HCT116 (cell line): ENCODE data around the gene ZNF521. TPM values are rescaled to one million over a fixed set of nuclear protein-coding genes. Genes with fewer than 3 reads are reported as not detected.

Source experiments
- ATAC-seq: fragments of 200-7000 bp; cut with Tn5 transposase; 2 replicates; pipeline ENCODE4 v1.9.1; 2020; ENCODE audit warnings: mild to moderate bottlenecking, moderate library complexity
- BruUV-seq: library from RNA; stranded (reverse); fragments of 400-500 nt; replicated peaks from 2 replicates; lab custom pipeline; 2021; lab: Mats Ljungman, UMichigan
- CTCF ChIA-PET: fragments of 300-600 bp; sonication (Branson Sonifier 250); formaldehyde crosslinking; loops from one replicate; lab custom pipeline; 2021; ENCODE audit warnings: antibody characterized with exemption; lab: Charles Lee
- POLR2A ChIA-PET: fragments of 300-600, 350-600 bp; sonication (Branson Sonifier 250); formaldehyde crosslinking; loops from one replicate; lab custom pipeline; 2021; ENCODE audit warnings: antibody characterized with exemption; lab: Charles Lee
- RAD21 ChIA-PET, 2 experiments: fragments of 300-600 bp; sonication (Branson Sonifier 250); formaldehyde crosslinking; loops; one replicate each; lab custom pipeline; 2023; ENCODE audit warnings: low total read pairs in 2 of 2; ENCODE audit not compliant: uncharacterized antibody in 2 of 2, unreplicated experiment in 2 of 2, low non-redundant PET in 1 of 2; lab: Charles Lee
- DNase-seq: peaks from one replicate; pipeline ENCODE4 v3.0.0-alpha.2; 2010; ENCODE audit warnings: low read depth, low spot score
- H2AFZ ChIP-seq: fragments of 200-600 bp; shearing (Covaris generic), sonication (generic); 2 replicates; pipeline ENCODE4 v1.6.1; 2017; ENCODE audit warnings: low read depth, mixed run types, mixed read lengths, antibody characterized with exemption, low read length; ENCODE audit not compliant: poor library complexity, severe bottlenecking
- H3K27ac ChIP-seq: 2 replicates; pipeline ENCODE4 v1.5.1; 2012; ENCODE audit warnings: low read depth, low read length
- H3K27me3 ChIP-seq: fragments of 200-600 bp; sonication (generic); 2 replicates; pipeline ENCODE4 v1.6.1; 2016; ENCODE audit warnings: mixed run types, low read length, mixed read lengths; ENCODE audit not compliant: insufficient read depth
- H3K36me3 ChIP-seq, 2 experiments: fragments of 200-500 bp in 1 of 2; fragments of 200-600 bp in 1 of 2; sonication (Bioruptor generic) in 1 of 2; sonication (generic) in 1 of 2; 2 replicates each; pipeline versions ENCODE4 v1.5.1 to v1.6.1; 2014 to 2016; ENCODE audit warnings: low read length in 2 of 2, inconsistent platforms in 1 of 2, mixed read lengths in 1 of 2, mixed run types in 1 of 2; ENCODE audit not compliant: insufficient read depth in 2 of 2, control insufficient read depth in 1 of 2
- H3K4me1 ChIP-seq, 2 experiments: fragments of 200-600 bp in 1 of 2; sonication (generic) in 1 of 2; 2 replicates each; pipeline versions ENCODE4 v1.5.1 to v1.6.1; 2012 to 2017; ENCODE audit warnings: low read length in 2 of 2, inconsistent platforms in 1 of 2, mild to moderate bottlenecking in 1 of 2, mixed read lengths in 1 of 2, mixed run types in 1 of 2, moderate library complexity in 1 of 2; ENCODE audit not compliant: insufficient read depth in 2 of 2, control insufficient read depth in 1 of 2
- H3K4me2 ChIP-seq: fragments of 200-600 bp; sonication (generic); 2 replicates; pipeline ENCODE4 v1.6.1; 2017; ENCODE audit warnings: mixed run types, low read length, mixed read lengths
- H3K4me3 ChIP-seq, 2 experiments: fragments of 200-600 bp in 1 of 2; sonication (generic) in 1 of 2; replicated peaks in 1 of 2; 2 replicates each; pipeline ENCODE4 v1.5.1; 2011 to 2016; ENCODE audit warnings: low read length in 2 of 2, control low read depth in 1 of 2, low read depth in 1 of 2, mild to moderate bottlenecking in 1 of 2, mixed read lengths in 1 of 2, mixed run types in 1 of 2
- H3K79me2 ChIP-seq: fragments of 200-600 bp; sonication (generic); 2 replicates; pipeline ENCODE4 v1.6.1; 2017; ENCODE audit warnings: mild to moderate bottlenecking, mixed run types, low read length, moderate library complexity, mixed read lengths; ENCODE audit not compliant: insufficient read depth
- H3K9ac ChIP-seq: fragments of 200-600 bp; sonication (generic); 2 replicates; pipeline ENCODE4 v1.6.1; 2016; ENCODE audit warnings: low read length, mixed read lengths
- H3K9me2 ChIP-seq: fragments of 200-600 bp; sonication (generic), shearing (Covaris generic); 2 replicates; pipeline ENCODE4 v1.6.1; 2017; ENCODE audit warnings: mixed run types, mild to moderate bottlenecking, moderate library complexity; ENCODE audit not compliant: insufficient read depth
- H3K9me3 ChIP-seq, 2 experiments: fragments of 200-500 bp in 1 of 2; fragments of 200-600 bp in 1 of 2; sonication (Bioruptor generic) in 1 of 2; sonication (generic) in 1 of 2; 2 replicates each; pipeline ENCODE4 v1.6.1; 2014 to 2017; ENCODE audit warnings: low read length in 2 of 2, mixed read lengths in 2 of 2, inconsistent platforms in 1 of 2, low read depth in 1 of 2, mild to moderate bottlenecking in 1 of 2, mixed run types in 1 of 2, moderate library complexity in 1 of 2; ENCODE audit not compliant: control insufficient read depth in 1 of 2, insufficient read depth in 1 of 2
- H4K20me1 ChIP-seq: fragments of 200-600 bp; sonication (generic), shearing (Covaris generic); 2 replicates; pipeline ENCODE4 v1.6.1; 2017; ENCODE audit warnings: mixed run types, mild to moderate bottlenecking, moderate library complexity; ENCODE audit not compliant: insufficient read depth
- CBX3 ChIP-seq: IDR thresholded peaks from 2 replicates; pipeline ENCODE4 v1.6.1; 2012; ENCODE audit warnings: low read depth
- EGR1 ChIP-seq: IDR thresholded peaks from 2 replicates; pipeline ENCODE4 v1.6.1; 2012; ENCODE audit warnings: low read depth
- ELF1 ChIP-seq: IDR thresholded peaks from 2 replicates; pipeline ENCODE4 v1.6.1; 2012; ENCODE audit warnings: low read depth, borderline replicate concordance
- EZH2phosphoT487 ChIP-seq: fragments of 200-600 bp; IDR thresholded peaks from 2 replicates; pipeline ENCODE4 v1.6.1; 2018; ENCODE audit warnings: antibody characterized with exemption, borderline replicate concordance
- FOSL1 ChIP-seq: IDR thresholded peaks from 2 replicates; pipeline ENCODE4 v1.6.1; 2012; ENCODE audit warnings: low read depth
- POLR2A ChIP-seq: IDR thresholded peaks from 2 replicates; pipeline ENCODE4 v1.7.0; 2011; ENCODE audit warnings: borderline replicate concordance; ENCODE audit not compliant: insufficient read depth, insufficient read length; ENCODE audit errors: extremely low read depth
- POLR2AphosphoS5 ChIP-seq: IDR thresholded peaks from 2 replicates; pipeline ENCODE4 v1.6.1; 2011; ENCODE audit warnings: mild to moderate bottlenecking, low read depth, low read length, moderate library complexity
- SIN3A ChIP-seq: IDR thresholded peaks from 2 replicates; pipeline ENCODE4 v1.6.1; 2012; ENCODE audit warnings: low read depth
- SP1 ChIP-seq: IDR thresholded peaks from 2 replicates; pipeline ENCODE4 v1.6.1; 2012; ENCODE audit warnings: low read depth
- SRF ChIP-seq: IDR thresholded peaks from 2 replicates; pipeline ENCODE4 v1.6.1; 2012; ENCODE audit warnings: low read depth
- TCF7L2 ChIP-seq: IDR thresholded peaks from 2 replicates; pipeline ENCODE4 v1.7.0; 2011; ENCODE audit warnings: borderline replicate concordance, inconsistent platforms; ENCODE audit not compliant: insufficient read depth, insufficient read length; ENCODE audit errors: extremely low read depth
- YY1 ChIP-seq: IDR thresholded peaks from 2 replicates; pipeline ENCODE4 v1.6.1; 2011; ENCODE audit warnings: low read length, low read depth, moderate library complexity, mild to moderate bottlenecking; ENCODE audit not compliant: insufficient replicate concordance; ENCODE audit errors: extremely low read depth
- ZFX ChIP-seq: fragments of 450-650 bp; IDR thresholded peaks from 2 replicates; pipeline ENCODE4 v1.6.1; 2017
- ZNF274 ChIP-seq: fragments of 200-500 bp; sonication (Bioruptor generic); IDR thresholded peaks from 2 replicates; pipeline ENCODE4 v1.6.1; 2014; ENCODE audit warnings: mild to moderate bottlenecking, low read depth, low read length, inconsistent platforms
- intact Hi-C: fragments of 100-400 bp; cut with micrococcal nuclease; formaldehyde crosslinking; loops from 2 replicates; pipeline ENCODE4 v1.10.0; 2022
- total RNA-seq: library from RNA; stranded (reverse); gene quantifications from one replicate; pipeline ENCODE4 v1.2.1, GENCODE V29; 2021; ENCODE audit not compliant: unreplicated experiment
- TF ChIP-seq, protein P1 (sequence below): IDR thresholded peaks from 2 replicates; pipeline ENCODE4 v1.6.1; 2011; ENCODE audit warnings: mild to moderate bottlenecking, low read length, moderate library complexity; ENCODE audit not compliant: insufficient replicate concordance; ENCODE audit errors: extremely low read depth
- TF ChIP-seq, protein P2 (sequence below), 3 experiments: fragments of 200-600 bp in 1 of 3; sonication (generic) in 1 of 3; IDR thresholded peaks in 2 of 3; conservative IDR thresholded peaks in 1 of 3; 2 replicates each; pipeline ENCODE4 v1.5.1; 2012 to 2017; ENCODE audit warnings: low read depth in 2 of 3, low read length in 2 of 3, antibody characterized with exemption in 1 of 3, borderline replicate concordance in 1 of 3, control low read depth in 1 of 3, mild to moderate bottlenecking in 1 of 3, mixed read lengths in 1 of 3, mixed run types in 1 of 3, moderate library complexity in 1 of 3; ENCODE audit not compliant: insufficient read depth in 1 of 3
- TF ChIP-seq, protein P3 (sequence below): IDR thresholded peaks from 2 replicates; pipeline ENCODE4 v1.6.1; 2012; ENCODE audit warnings: low read depth
- TF ChIP-seq, protein P4 (sequence below): IDR thresholded peaks from 2 replicates; pipeline ENCODE4 v1.6.1; 2012
- TF ChIP-seq, protein P5 (sequence below): IDR thresholded peaks from 2 replicates; pipeline ENCODE4 v1.6.1; 2012

Gene ZNF521
- total RNA-seq, 1 experiment from 2014 or later: 0.10 TPM

DNA sequence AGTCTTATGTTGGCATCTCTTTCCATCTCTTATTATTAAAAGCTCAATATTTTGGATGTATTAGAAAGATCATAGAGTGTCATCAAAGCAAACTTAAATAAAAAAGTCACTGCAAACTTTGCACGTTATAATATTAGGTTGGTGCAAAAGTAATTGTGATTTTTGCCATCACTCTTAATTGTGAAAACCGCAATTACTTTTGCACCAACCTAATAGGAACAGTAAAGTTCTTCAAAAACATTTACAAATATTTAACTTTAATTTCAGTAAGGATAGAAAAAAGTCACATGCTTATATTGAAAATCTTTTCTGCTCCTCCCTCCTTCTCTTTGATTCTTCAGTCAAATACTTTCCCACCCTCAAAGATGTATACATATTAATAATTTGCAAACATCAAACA, 51.5 kb downstream of the ZNF521 start:
- BruUV-seq: no TSS peak
- CTCF ChIA-PET: no interaction called here
- POLR2A ChIA-PET: no interaction called here

More for the DNA sequence above, 51.5 kb downstream of the ZNF521 start:
- H3K36me3 ChIP-seq: no peaks in the 10 kb centered on the region
- H3K27me3 ChIP-seq: no peaks in the 10 kb centered on the region
- intact Hi-C loops: no loop called here
- H3K9me3 ChIP-seq: no peaks in the 10 kb centered on the region
- no peaks in the 10 kb centered on the region for H3K79me2 ChIP-seq
- H2AFZ ChIP-seq: no peak overlapping the region
- no peaks in the 10 kb centered on the region for H4K20me1 ChIP-seq
- no peak for ATAC-seq
- no peaks in the 10 kb centered on the region for H3K9me2 ChIP-seq
- no peak for DNase-seq
- no peak for TF ChIP-seq EZH2phosphoT487
- no peak for TF ChIP-seq EGR1
- TF ChIP-seq, protein P1, sequence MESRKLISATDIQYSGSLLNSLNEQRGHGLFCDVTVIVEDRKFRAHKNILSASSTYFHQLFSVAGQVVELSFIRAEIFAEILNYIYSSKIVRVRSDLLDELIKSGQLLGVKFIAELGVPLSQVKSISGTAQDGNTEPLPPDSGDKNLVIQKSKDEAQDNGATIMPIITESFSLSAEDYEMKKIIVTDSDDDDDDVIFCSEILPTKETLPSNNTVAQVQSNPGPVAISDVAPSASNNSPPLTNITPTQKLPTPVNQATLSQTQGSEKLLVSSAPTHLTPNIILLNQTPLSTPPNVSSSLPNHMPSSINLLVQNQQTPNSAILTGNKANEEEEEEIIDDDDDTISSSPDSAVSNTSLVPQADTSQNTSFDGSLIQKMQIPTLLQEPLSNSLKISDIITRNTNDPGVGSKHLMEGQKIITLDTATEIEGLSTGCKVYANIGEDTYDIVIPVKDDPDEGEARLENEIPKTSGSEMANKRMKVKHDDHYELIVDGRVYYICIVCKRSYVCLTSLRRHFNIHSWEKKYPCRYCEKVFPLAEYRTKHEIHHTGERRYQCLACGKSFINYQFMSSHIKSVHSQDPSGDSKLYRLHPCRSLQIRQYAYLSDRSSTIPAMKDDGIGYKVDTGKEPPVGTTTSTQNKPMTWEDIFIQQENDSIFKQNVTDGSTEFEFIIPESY: no peak
- no peak for TF ChIP-seq CBX3
- no peak for TF ChIP-seq FOSL1
- no peak for TF ChIP-seq POLR2AphosphoS5
- TF ChIP-seq SP1: no peak
- no peak for TF ChIP-seq ZFX
- TF ChIP-seq SRF: no peak
- TF ChIP-seq, protein P2, sequence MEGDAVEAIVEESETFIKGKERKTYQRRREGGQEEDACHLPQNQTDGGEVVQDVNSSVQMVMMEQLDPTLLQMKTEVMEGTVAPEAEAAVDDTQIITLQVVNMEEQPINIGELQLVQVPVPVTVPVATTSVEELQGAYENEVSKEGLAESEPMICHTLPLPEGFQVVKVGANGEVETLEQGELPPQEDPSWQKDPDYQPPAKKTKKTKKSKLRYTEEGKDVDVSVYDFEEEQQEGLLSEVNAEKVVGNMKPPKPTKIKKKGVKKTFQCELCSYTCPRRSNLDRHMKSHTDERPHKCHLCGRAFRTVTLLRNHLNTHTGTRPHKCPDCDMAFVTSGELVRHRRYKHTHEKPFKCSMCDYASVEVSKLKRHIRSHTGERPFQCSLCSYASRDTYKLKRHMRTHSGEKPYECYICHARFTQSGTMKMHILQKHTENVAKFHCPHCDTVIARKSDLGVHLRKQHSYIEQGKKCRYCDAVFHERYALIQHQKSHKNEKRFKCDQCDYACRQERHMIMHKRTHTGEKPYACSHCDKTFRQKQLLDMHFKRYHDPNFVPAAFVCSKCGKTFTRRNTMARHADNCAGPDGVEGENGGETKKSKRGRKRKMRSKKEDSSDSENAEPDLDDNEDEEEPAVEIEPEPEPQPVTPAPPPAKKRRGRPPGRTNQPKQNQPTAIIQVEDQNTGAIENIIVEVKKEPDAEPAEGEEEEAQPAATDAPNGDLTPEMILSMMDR (IDR thresholded peaks at IDR 0.05 in 2 of 3, conservative IDR thresholded peaks at IDR 0.05 in 1 of 3; ENCODE audit: borderline replicate concordance in 1 of 3, insufficient read depth in 1 of 3, low read depth in 2 of 3, low read length in 2 of 3): no peak
- no peak for TF ChIP-seq ZNF274
- TF ChIP-seq, protein P3, sequence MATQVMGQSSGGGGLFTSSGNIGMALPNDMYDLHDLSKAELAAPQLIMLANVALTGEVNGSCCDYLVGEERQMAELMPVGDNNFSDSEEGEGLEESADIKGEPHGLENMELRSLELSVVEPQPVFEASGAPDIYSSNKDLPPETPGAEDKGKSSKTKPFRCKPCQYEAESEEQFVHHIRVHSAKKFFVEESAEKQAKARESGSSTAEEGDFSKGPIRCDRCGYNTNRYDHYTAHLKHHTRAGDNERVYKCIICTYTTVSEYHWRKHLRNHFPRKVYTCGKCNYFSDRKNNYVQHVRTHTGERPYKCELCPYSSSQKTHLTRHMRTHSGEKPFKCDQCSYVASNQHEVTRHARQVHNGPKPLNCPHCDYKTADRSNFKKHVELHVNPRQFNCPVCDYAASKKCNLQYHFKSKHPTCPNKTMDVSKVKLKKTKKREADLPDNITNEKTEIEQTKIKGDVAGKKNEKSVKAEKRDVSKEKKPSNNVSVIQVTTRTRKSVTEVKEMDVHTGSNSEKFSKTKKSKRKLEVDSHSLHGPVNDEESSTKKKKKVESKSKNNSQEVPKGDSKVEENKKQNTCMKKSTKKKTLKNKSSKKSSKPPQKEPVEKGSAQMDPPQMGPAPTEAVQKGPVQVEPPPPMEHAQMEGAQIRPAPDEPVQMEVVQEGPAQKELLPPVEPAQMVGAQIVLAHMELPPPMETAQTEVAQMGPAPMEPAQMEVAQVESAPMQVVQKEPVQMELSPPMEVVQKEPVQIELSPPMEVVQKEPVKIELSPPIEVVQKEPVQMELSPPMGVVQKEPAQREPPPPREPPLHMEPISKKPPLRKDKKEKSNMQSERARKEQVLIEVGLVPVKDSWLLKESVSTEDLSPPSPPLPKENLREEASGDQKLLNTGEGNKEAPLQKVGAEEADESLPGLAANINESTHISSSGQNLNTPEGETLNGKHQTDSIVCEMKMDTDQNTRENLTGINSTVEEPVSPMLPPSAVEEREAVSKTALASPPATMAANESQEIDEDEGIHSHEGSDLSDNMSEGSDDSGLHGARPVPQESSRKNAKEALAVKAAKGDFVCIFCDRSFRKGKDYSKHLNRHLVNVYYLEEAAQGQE: no peak
- TF ChIP-seq TCF7L2: no peak
- TF ChIP-seq, protein P4, sequence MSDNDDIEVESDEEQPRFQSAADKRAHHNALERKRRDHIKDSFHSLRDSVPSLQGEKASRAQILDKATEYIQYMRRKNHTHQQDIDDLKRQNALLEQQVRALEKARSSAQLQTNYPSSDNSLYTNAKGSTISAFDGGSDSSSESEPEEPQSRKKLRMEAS: no peak
- no peak for TF ChIP-seq SIN3A
- no peak for TF ChIP-seq POLR2A
- TF ChIP-seq ELF1: no peak
- TF ChIP-seq, protein P5, sequence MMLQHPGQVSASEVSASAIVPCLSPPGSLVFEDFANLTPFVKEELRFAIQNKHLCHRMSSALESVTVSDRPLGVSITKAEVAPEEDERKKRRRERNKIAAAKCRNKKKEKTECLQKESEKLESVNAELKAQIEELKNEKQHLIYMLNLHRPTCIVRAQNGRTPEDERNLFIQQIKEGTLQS: no peak
- no peak for TF ChIP-seq YY1
- no peaks in the 10 kb centered on the region for H3K4me1 ChIP-seq
- RAD21 ChIA-PET: no interaction called here
- no peak overlapping the region for H3K4me3 ChIP-seq
- no peak overlapping the region for H3K4me2 ChIP-seq
- no peak overlapping the region for H3K27ac ChIP-seq
- no peak overlapping the region for H3K9ac ChIP-seq
